LNCAP (cell line): ENCODE measurements around the gene ITGA3.

Experiments
- CTCF ChIP-seq: fragments of 450-650 bp; IDR thresholded peaks from 2 replicates; pipeline ENCODE4 v1.5.1; 2017; ENCODE audit warnings: mild to moderate bottlenecking

The ITGA3 gene

GRCh38 chr17:50036455-50037261 is 19.3 kb upstream of the ITGA3 start:
- no peak for TF ChIP-seq CTCF

- no peak for TF ChIP-seq CTCF
Measured at GRCh38 chr17:50037321-50038107, 18.4 kb upstream of the ITGA3 start.

GRCh38 chr17:50039058-50039457 is 16.9 kb upstream of the ITGA3 start:
- no peak for TF ChIP-seq CTCF

GRCh38 chr17:50042211-50042610 is 13.7 kb upstream of the ITGA3 start:
- no peak for TF ChIP-seq CTCF

GRCh38 chr17:50043290-50044148 is 12.4 kb upstream of the ITGA3 start:
- no peak for TF ChIP-seq CTCF

GRCh38 chr17:50044483-50044882 is 11.4 kb upstream of the ITGA3 start:
- TF ChIP-seq CTCF, result no peak

GRCh38 chr17:50045154-50045553 is 10.8 kb upstream of the ITGA3 start:
- TF ChIP-seq CTCF, result no peak
